LNCaP clone FGC (cell line): ENCODE measurements around the gene MAML3.

ENCODE experiments used
- DNase-seq: peaks from one replicate; pipeline ENCODE4 v3.0.0-alpha.2; 2011; ENCODE audit warnings: low read depth
- H3K4me3 ChIP-seq: 2 replicates; pipeline ENCODE4 v1.5.1; 2011; ENCODE audit warnings: mild to moderate bottlenecking, low read depth, low read length, control low read depth
- CTCF ChIP-seq: IDR thresholded peaks from 2 replicates; pipeline ENCODE4 v1.5.1; 2012; ENCODE audit warnings: mild to moderate bottlenecking; ENCODE audit not compliant: control insufficient read depth, insufficient read depth; ENCODE audit errors: extremely low read depth

Gene MAML3

GRCh38 chr4:140110542-140111215 is 43.3 kb downstream of the MAML3 start:
- no peak for DNase-seq
- no peak overlapping the region for H3K4me3 ChIP-seq
- TF ChIP-seq CTCF: no peak

- no peak for DNase-seq
- no peak overlapping the region for H3K4me3 ChIP-seq
- TF ChIP-seq CTCF: no peak
Observed at GRCh38 chr4:140109737-140110136, 44.2 kb downstream of the MAML3 start.

GRCh38 chr4:140109292-140109691 is 44.7 kb downstream of the MAML3 start:
- H3K4me3 ChIP-seq: no peak overlapping the region
- no peak for TF ChIP-seq CTCF
- DNase-seq: no peak

- no peak for TF ChIP-seq CTCF
- no peak overlapping the region for H3K4me3 ChIP-seq
- DNase-seq: no peak
Observed at GRCh38 chr4:140108713-140109230, 45.2 kb downstream of the MAML3 start.

GRCh38 chr4:140108243-140108642 is 45.7 kb downstream of the MAML3 start:
- TF ChIP-seq CTCF: no peak
- DNase-seq: no peak
- H3K4me3 ChIP-seq: no peak overlapping the region

- no peak overlapping the region for H3K4me3 ChIP-seq
- TF ChIP-seq CTCF: no peak
- DNase-seq: no peak
Observed at GRCh38 chr4:140106289-140106844, 47.6 kb downstream of the MAML3 start.
